A673 (cell line): ENCODE measurements around the gene IFT27.

Source experiments
- EZH2 ChIP-seq: fragments of 200-600 bp; sonication (generic); IDR thresholded peaks from 2 replicates; pipeline ENCODE4 v1.6.1; 2017; ENCODE audit warnings: borderline replicate concordance, low read depth, mild to moderate bottlenecking, mixed read lengths, antibody characterized with exemption, low read length; ENCODE audit not compliant: poor library complexity, severe bottlenecking
- TF ChIP-seq, protein P1 (sequence below): fragments of 300-800, 200-600 bp; sonication (generic); conservative IDR thresholded peaks from 2 replicates; pipeline ENCODE4 v1.5.1; 2017; ENCODE audit warnings: low read depth, mild to moderate bottlenecking, antibody characterized with exemption, low read length, moderate library complexity, mixed read lengths

DNA sequence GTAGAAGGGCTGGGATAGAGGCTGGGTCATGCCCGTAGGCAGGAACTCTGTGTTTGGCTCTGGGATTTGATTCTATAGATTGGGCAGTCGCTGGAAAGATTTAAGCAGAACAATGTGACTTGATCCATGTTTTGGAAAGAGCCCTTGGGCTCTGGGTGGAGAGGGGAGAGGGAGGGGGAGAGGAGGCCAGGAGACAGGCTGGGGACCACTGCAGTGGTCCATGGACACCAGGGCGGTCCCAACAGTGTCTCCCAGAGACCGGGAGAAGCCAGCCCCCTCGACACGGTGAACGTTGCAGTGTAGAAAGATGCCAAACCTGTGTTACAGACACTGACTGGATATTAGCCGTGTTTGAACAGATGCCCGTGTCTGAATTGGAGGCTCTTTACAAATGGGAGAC, 21.5 kb upstream of the IFT27 start:
- TF ChIP-seq, protein P1, sequence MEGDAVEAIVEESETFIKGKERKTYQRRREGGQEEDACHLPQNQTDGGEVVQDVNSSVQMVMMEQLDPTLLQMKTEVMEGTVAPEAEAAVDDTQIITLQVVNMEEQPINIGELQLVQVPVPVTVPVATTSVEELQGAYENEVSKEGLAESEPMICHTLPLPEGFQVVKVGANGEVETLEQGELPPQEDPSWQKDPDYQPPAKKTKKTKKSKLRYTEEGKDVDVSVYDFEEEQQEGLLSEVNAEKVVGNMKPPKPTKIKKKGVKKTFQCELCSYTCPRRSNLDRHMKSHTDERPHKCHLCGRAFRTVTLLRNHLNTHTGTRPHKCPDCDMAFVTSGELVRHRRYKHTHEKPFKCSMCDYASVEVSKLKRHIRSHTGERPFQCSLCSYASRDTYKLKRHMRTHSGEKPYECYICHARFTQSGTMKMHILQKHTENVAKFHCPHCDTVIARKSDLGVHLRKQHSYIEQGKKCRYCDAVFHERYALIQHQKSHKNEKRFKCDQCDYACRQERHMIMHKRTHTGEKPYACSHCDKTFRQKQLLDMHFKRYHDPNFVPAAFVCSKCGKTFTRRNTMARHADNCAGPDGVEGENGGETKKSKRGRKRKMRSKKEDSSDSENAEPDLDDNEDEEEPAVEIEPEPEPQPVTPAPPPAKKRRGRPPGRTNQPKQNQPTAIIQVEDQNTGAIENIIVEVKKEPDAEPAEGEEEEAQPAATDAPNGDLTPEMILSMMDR = no peak
- TF ChIP-seq EZH2 = no peak
